VCaP (cell line): ENCODE data around the gene CEP250.
A peak's percentile ranks its signal among the peaks of the same experiment; 100 is the strongest.

Experiments
- H3K27ac ChIP-seq: fragments of 450-650 bp; 2 replicates; pipeline ENCODE4 v1.5.1; 2017
- CTCF ChIP-seq: fragments of 450-650 bp; conservative IDR thresholded peaks from 2 replicates; pipeline ENCODE4 v1.5.1; 2017; ENCODE audit warnings: mild to moderate bottlenecking, moderate library complexity

Gene CEP250

GRCh38 chr20:35458388-35458787, 3.0 kb downstream of the CEP250 start:
- no peak overlapping the region for H3K27ac ChIP-seq
- no peak for TF ChIP-seq CTCF

GRCh38 chr20:35461620-35462019, 6.2 kb downstream of the CEP250 start:
- H3K27ac ChIP-seq = no peak overlapping the region
- TF ChIP-seq CTCF = no peak

GRCh38 chr20:35462351-35462750, 7.0 kb downstream of the CEP250 start:
- TF ChIP-seq CTCF = no peak
- no peak overlapping the region for H3K27ac ChIP-seq

GRCh38 chr20:35463455-35464300, 8.3 kb downstream of the CEP250 start:
- peak; percentile 91 for TF ChIP-seq CTCF
- peak overlapping the region; percentile 20; the same call in 1 of the 2 replicates for H3K27ac ChIP-seq

GRCh38 chr20:35465976-35466375, 10.6 kb downstream of the CEP250 start:
- H3K27ac ChIP-seq = no peak overlapping the region
- no peak for TF ChIP-seq CTCF

GRCh38 chr20:35466856-35467255, 11.5 kb downstream of the CEP250 start:
- no peak overlapping the region for H3K27ac ChIP-seq
- TF ChIP-seq CTCF = no peak

- no peak for TF ChIP-seq CTCF
- H3K27ac ChIP-seq = no peak overlapping the region
These were observed 12.2 kb downstream of the CEP250 start for GRCh38 chr20:35467339-35468224.
